ENCODE data around the gene PBX1. TPM values are rescaled to one million over a fixed set of nuclear protein-coding genes. Genes with fewer than 3 reads are reported as not detected.

Gene PBX1
- total and polyA plus RNA-seq, 2 donors (not counting 3 experiments of a cell fraction or from before 2014, with no cell fraction given): 10.7 to 24.1 TPM

DNA sequence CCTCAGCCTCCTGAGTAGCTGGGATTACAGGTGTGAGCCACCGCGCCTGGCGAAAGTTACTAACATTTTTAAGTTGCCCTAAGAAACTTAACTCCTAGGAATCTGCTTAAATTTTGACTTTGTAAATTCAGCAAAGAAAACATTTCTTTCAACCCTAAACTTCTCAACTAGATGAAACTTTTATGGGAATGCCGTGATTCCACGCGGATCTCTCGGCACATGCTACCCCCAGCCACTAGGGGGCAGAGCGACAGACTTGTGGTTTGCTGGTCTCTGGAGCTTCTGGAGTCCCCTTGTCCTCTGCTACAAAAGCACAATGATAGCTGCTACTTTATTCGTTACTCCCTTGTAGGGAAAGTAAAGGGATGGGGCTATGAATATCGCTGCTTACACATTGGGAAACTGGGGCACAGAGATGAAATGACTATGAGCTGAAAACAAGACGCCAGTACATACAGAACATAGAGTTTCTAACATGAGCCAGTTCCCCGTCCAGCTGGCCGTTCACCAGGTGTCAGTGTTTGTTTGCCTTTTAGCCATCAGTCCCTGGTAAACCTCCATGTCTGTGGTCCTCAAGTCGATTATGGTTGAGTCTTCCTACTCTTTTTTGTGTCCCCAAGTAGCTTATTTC, 114.7 kb downstream of the PBX1 start:
- Histone ChIP-seq H3K79me2 (ENCODE audit: control insufficient read depth, insufficient read depth, low read length) (no peaks in the 10 kb centered on the region), H4K20me1 (replicated peaks; ENCODE audit: control insufficient read depth, extremely low read depth, insufficient read depth, low read length) (no peaks in the 10 kb centered on the region), H2AFZ (ENCODE audit: low read depth, low read length) (no peak overlapping the region), H3K36me3 (ENCODE audit: control insufficient read depth in 2 of 2, extremely low read depth in 1 of 2, insufficient read depth in 2 of 2, low read length in 2 of 2) (no peaks in the 10 kb centered on the region), H3K4me3 (replicated peaks in 1 of 3; ENCODE audit: insufficient read depth in 1 of 3, low read depth in 1 of 3, low read length in 3 of 3) (no peak overlapping the region), H3K9ac (replicated peaks; ENCODE audit: extremely low read depth, insufficient read depth, low read length) (no peak overlapping the region), H3K9me3 (replicated peaks; ENCODE audit: control insufficient read depth, insufficient read depth, low read length) (no peaks in the 10 kb centered on the region), H3K4me1 (ENCODE audit: control insufficient read depth, extremely low read depth, insufficient read depth, low read length) (no peaks in the 10 kb centered on the region), H3K27ac (ENCODE audit: insufficient read depth, low read depth, low read length) (no peak overlapping the region), H3K9me1 (replicated peaks; ENCODE audit: control insufficient read depth, extremely low read depth, insufficient read depth, low read length) (no peaks in the 10 kb centered on the region), H3K4me2 (ENCODE audit: insufficient read depth, low read length) (no peak overlapping the region), H3K27me3 (ENCODE audit: control insufficient read depth in 2 of 2, insufficient read depth in 2 of 2, low read length in 2 of 2) (no peaks in the 10 kb centered on the region)
- no TSS peak for BruUV-seq (replicated peaks)
- peak; percentile 52 to 63 for TF ChIP-seq CTCF (IDR thresholded peaks at IDR 0.05; ENCODE audit: extremely low read depth in 1 of 2, insufficient read depth in 1 of 2, low read depth in 1 of 2, low read length in 2 of 2)
- no peak for TF ChIP-seq MYC (IDR thresholded peaks at IDR 0.05; ENCODE audit: low read depth, low read length)
- no peak for FAIRE-seq
- CTCF ChIA-PET: interaction anchor here (0.7 to 4.1 kb wide), 12 partner anchors 8 to 121 kb away, joined by 3 to 55 read pairs (median 4); no protein-coding TSS in a partner anchor
- intact Hi-C loops (cut with micrococcal nuclease) (loop anchor here (1.0 kb wide), 1 partner anchor 114 kb away; no protein-coding TSS in a partner anchor), dilution Hi-C loops (cut with MboI; ENCODE audit: extremely low pct_ligation_motif_present, low sequenced_read_pairs) (no loop called here)
- no peak for DNase-seq (ENCODE audit: low read depth, low spot score)
- POLR2A ChIA-PET: no interaction called here

- Histone ChIP-seq H3K9ac (replicated peaks; ENCODE audit: extremely low read depth, insufficient read depth, low read length) (no peak overlapping the region), H3K4me2 (ENCODE audit: insufficient read depth, low read length) (no peak overlapping the region), H3K27me3 (ENCODE audit: control insufficient read depth in 2 of 2, insufficient read depth in 2 of 2, low read length in 2 of 2) (no peaks in the 10 kb centered on the region), H3K9me3 (replicated peaks; ENCODE audit: control insufficient read depth, insufficient read depth, low read length) (no peaks in the 10 kb centered on the region), H3K4me1 (ENCODE audit: control insufficient read depth, extremely low read depth, insufficient read depth, low read length) (no peaks in the 10 kb centered on the region), H3K36me3 (ENCODE audit: control insufficient read depth in 2 of 2, extremely low read depth in 1 of 2, insufficient read depth in 2 of 2, low read length in 2 of 2) (no peaks in the 10 kb centered on the region), H3K79me2 (ENCODE audit: control insufficient read depth, insufficient read depth, low read length) (no peaks in the 10 kb centered on the region), H4K20me1 (replicated peaks; ENCODE audit: control insufficient read depth, extremely low read depth, insufficient read depth, low read length) (no peaks in the 10 kb centered on the region), H3K4me3 (replicated peaks in 1 of 3; ENCODE audit: insufficient read depth in 1 of 3, low read depth in 1 of 3, low read length in 3 of 3) (no peak overlapping the region), H2AFZ (ENCODE audit: low read depth, low read length) (no peak overlapping the region), H3K9me1 (replicated peaks; ENCODE audit: control insufficient read depth, extremely low read depth, insufficient read depth, low read length) (no peaks in the 10 kb centered on the region), H3K27ac (ENCODE audit: insufficient read depth, low read depth, low read length) (no peak overlapping the region)
- dilution Hi-C loops (cut with MboI; ENCODE audit: extremely low pct_ligation_motif_present, low sequenced_read_pairs): no loop called here
- no peak for DNase-seq (ENCODE audit: low read depth, low spot score)
- ChIA-PET POLR2A (no interaction called here), CTCF (interaction anchor here (1.0 to 4.1 kb wide), 3 partner anchors 52 to 112 kb away, joined by 3 to 55 read pairs (median 4); no protein-coding TSS in a partner anchor)
- no TSS peak for BruUV-seq (replicated peaks)
- TF ChIP-seq FOS (IDR thresholded peaks at IDR 0.05; ENCODE audit: borderline replicate concordance, insufficient read depth, low read length): no peak
- TF ChIP-seq JUN (IDR thresholded peaks at IDR 0.05; ENCODE audit: borderline replicate concordance, insufficient read depth, insufficient read length, low read depth): no peak
- no peak for TF ChIP-seq GATA2 (IDR thresholded peaks at IDR 0.05; ENCODE audit: insufficient read depth, insufficient read length, low read depth, low read length)
- no peak for TF ChIP-seq EZH2 (IDR thresholded peaks at IDR 0.05; ENCODE audit: borderline replicate concordance, low read depth, low read length, severe bottlenecking)
- TF ChIP-seq, protein P1, sequence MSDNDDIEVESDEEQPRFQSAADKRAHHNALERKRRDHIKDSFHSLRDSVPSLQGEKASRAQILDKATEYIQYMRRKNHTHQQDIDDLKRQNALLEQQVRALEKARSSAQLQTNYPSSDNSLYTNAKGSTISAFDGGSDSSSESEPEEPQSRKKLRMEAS (IDR thresholded peaks at IDR 0.05; ENCODE audit: insufficient read depth, insufficient read length): no peak
- no peak for TF ChIP-seq POLR2A (IDR thresholded peaks at IDR 0.05; ENCODE audit: low read depth, low read length)
- TF ChIP-seq MYC (IDR thresholded peaks at IDR 0.05; ENCODE audit: low read depth, low read length): no peak
- no peak for TF ChIP-seq CTCF (IDR thresholded peaks at IDR 0.05; ENCODE audit: extremely low read depth in 1 of 2, insufficient read depth in 1 of 2, low read depth in 1 of 2, low read length in 2 of 2)
- no peak for TF ChIP-seq POLR2AphosphoS5 (IDR thresholded peaks at IDR 0.05; ENCODE audit: insufficient read depth, low read depth, low read length)
- intact Hi-C loops (cut with micrococcal nuclease): no loop called here
- no peak for FAIRE-seq
Observed at GRCh38 chr1:164675342-164675904, 116.4 kb downstream of the PBX1 start.
